GM23338 (cell line): ENCODE data around the gene CXCR3. TPM values are rescaled to one million over a fixed set of nuclear protein-coding genes. Genes with fewer than 3 reads are reported as not detected.

Source experiments
- ATAC-seq: fragments of 200-7000 bp; cut with Tn5 transposase; 3 replicates; pipeline ENCODE4 v1.9.1; 2020
- DNase-seq: peaks from one replicate; pipeline ENCODE4 v3.0.0-alpha.2; 2015; ENCODE audit warnings: low spot score
- H2AFZ ChIP-seq: fragments of 200-600 bp; sonication (generic); 2 replicates; pipeline ENCODE4 v1.8.0; 2016; ENCODE audit warnings: antibody characterized with exemption, mild to moderate bottlenecking, moderate library complexity
- H3F3A ChIP-seq: fragments of 200-600 bp; sonication (generic); replicated peaks from 2 replicates; pipeline ENCODE4 v1.8.0; 2017; ENCODE audit warnings: antibody characterized with exemption, mixed run types, low read depth
- H3K27ac ChIP-seq: fragments of 200-600 bp; sonication (generic); 2 replicates; pipeline ENCODE4 v1.6.1; 2016; ENCODE audit warnings: low read depth
- H3K27me3 ChIP-seq: fragments of 200-600 bp; sonication (generic); 2 replicates; pipeline ENCODE4 v1.8.0; 2016; ENCODE audit warnings: mild to moderate bottlenecking, mixed run types, moderate library complexity; ENCODE audit not compliant: insufficient read depth
- H3K36me3 ChIP-seq: fragments of 200-600 bp; sonication (generic); 2 replicates; pipeline ENCODE4 v1.8.0; 2016; ENCODE audit warnings: mild to moderate bottlenecking; ENCODE audit not compliant: insufficient read depth
- H3K4me1 ChIP-seq: fragments of 200-600 bp; sonication (generic); 2 replicates; pipeline ENCODE4 v1.8.0; 2016; ENCODE audit warnings: mild to moderate bottlenecking, moderate library complexity; ENCODE audit not compliant: insufficient read depth
- H3K4me2 ChIP-seq: fragments of 200-600 bp; sonication (generic); 2 replicates; pipeline ENCODE4 v1.7.1; 2017; ENCODE audit warnings: mixed run types
- H3K4me3 ChIP-seq: fragments of 200-600 bp; sonication (generic); 2 replicates; pipeline ENCODE4 v1.6.1; 2016; ENCODE audit warnings: mixed run types
- H3K79me2 ChIP-seq: fragments of 200-600 bp; sonication (generic); replicated peaks from 2 replicates; pipeline ENCODE4 v1.8.0; 2017; ENCODE audit warnings: mild to moderate bottlenecking; ENCODE audit not compliant: insufficient read depth
- H3K9me2 ChIP-seq: fragments of 200-600 bp; sonication (generic); 2 replicates; pipeline ENCODE4 v1.8.0; 2017; ENCODE audit not compliant: insufficient read depth
- H4K20me1 ChIP-seq: fragments of 200-600 bp; sonication (generic); replicated peaks from 2 replicates; pipeline ENCODE4 v1.8.0; 2017; ENCODE audit warnings: mild to moderate bottlenecking; ENCODE audit not compliant: insufficient read depth
- H3K27ac Mint-ChIP-seq: 2 replicates; pipeline ENCODE4 v1.8.0; 2020; ENCODE audit warnings: inconsistent platforms, mild to moderate bottlenecking, moderate library complexity, mixed read lengths
- H3K27me3 Mint-ChIP-seq: 3 replicates; pipeline ENCODE4 v1.8.0; 2022; ENCODE audit warnings: low read depth, mild to moderate bottlenecking, moderate library complexity, mixed read lengths, inconsistent platforms; ENCODE audit not compliant: insufficient read depth, poor library complexity
- H3K36me3 Mint-ChIP-seq: 3 replicates; pipeline ENCODE4 v1.8.0; 2021; ENCODE audit warnings: low read depth, mild to moderate bottlenecking, inconsistent platforms, moderate library complexity, mixed read lengths
- H3K4me1 Mint-ChIP-seq: 3 replicates; pipeline ENCODE4 v1.8.0; 2020; ENCODE audit warnings: mild to moderate bottlenecking, inconsistent platforms, mixed read lengths
- H3K4me3 Mint-ChIP-seq: 3 replicates; pipeline ENCODE4 v1.8.0; 2021; ENCODE audit warnings: moderate library complexity, mild to moderate bottlenecking, inconsistent platforms, mixed read lengths
- H3K9me3 Mint-ChIP-seq: 3 replicates; pipeline ENCODE4 v1.8.0; 2020; ENCODE audit warnings: moderate library complexity, mild to moderate bottlenecking, inconsistent platforms, mixed read lengths
- CREB1 ChIP-seq: fragments of 250-450 bp; sonication (Bioruptor Pico); IDR thresholded peaks from 2 replicates; pipeline ENCODE4 v1.5.0; 2020; ENCODE audit warnings: low read depth, mild to moderate bottlenecking, moderate library complexity
- EZH2 ChIP-seq: fragments of 200-600 bp; sonication (generic); IDR thresholded peaks from one replicate; pipeline ENCODE4 v1.8.0; 2017; ENCODE audit warnings: antibody characterized with exemption, mild to moderate bottlenecking, low read depth; ENCODE audit not compliant: unreplicated experiment
- NANOG ChIP-seq: IDR thresholded peaks from 2 replicates; pipeline ENCODE4 v1.6.1; 2016; ENCODE audit warnings: antibody characterized with exemption, borderline replicate concordance
- POLR2AphosphoS5 ChIP-seq: IDR thresholded peaks from 2 replicates; pipeline ENCODE4 v1.6.1; 2016; ENCODE audit warnings: antibody characterized with exemption, low read depth
- REST ChIP-seq: IDR thresholded peaks from one replicate; pipeline ENCODE4 v1.6.1; 2018; ENCODE audit warnings: antibody characterized with exemption; ENCODE audit not compliant: unreplicated experiment
- STAT1 ChIP-seq: IDR thresholded peaks from one replicate; pipeline ENCODE4 v1.6.1; 2016; ENCODE audit warnings: antibody characterized with exemption; ENCODE audit not compliant: unreplicated experiment
- ZNF331 ChIP-seq: fragments of 250-450 bp; sonication (Bioruptor Pico); IDR thresholded peaks from 2 replicates; pipeline ENCODE4 v1.5.0; 2020; ENCODE audit warnings: low read depth, mild to moderate bottlenecking, moderate library complexity
- ZNF462 ChIP-seq: fragments of 250-450 bp; sonication (Bioruptor Pico); IDR thresholded peaks from 2 replicates; pipeline ENCODE4 v1.5.0; 2020; ENCODE audit warnings: mild to moderate bottlenecking, moderate library complexity
- polyA plus RNA-seq: library from polyadenylated mRNA; unstranded; fragments of >200 nt; fragmentation: Nextera tagmentation; extraction: Ambion mirVana; gene quantifications from 2 replicates; pipeline ENCODE4 v1.2.1, GENCODE V29; 2016
- total RNA-seq: library from RNA; depleted of rRNA; stranded (reverse); fragments of >200 nt; shearing (Covaris generic); gene quantifications from 2 replicates; pipeline ENCODE4 v1.2.3, GENCODE V29; 2014

The CXCR3 gene
- total and polyA plus RNA-seq, 2 experiments from 2014 or later: not detected

GRCh38 chrX:71638409-71638808, 20.1 kb upstream of the CXCR3 start (continued):
- TF ChIP-seq ZNF462: no peak

- H3K27ac ChIP-seq: no peak overlapping the region
- no peak overlapping the region for H3K4me3 Mint-ChIP-seq
- no peak overlapping the region for H2AFZ ChIP-seq
- H3K9me2 ChIP-seq: no peaks in the 10 kb centered on the region
- H3K27me3 Mint-ChIP-seq: peaks cover 2% of the 10 kb centered on the region
- ATAC-seq (no peak), DNase-seq (no peak)
- no peaks in the 10 kb centered on the region for H3F3A ChIP-seq
- no peaks in the 10 kb centered on the region for H3K9me3 Mint-ChIP-seq
- H3K27me3 ChIP-seq: no peaks in the 10 kb centered on the region
- no peaks in the 10 kb centered on the region for H3K79me2 ChIP-seq
- H3K36me3 ChIP-seq: no peaks in the 10 kb centered on the region
- no peak overlapping the region for H3K4me2 ChIP-seq
- H3K36me3 Mint-ChIP-seq: no peaks in the 10 kb centered on the region
- H3K27ac Mint-ChIP-seq: no peak overlapping the region
- no peak overlapping the region for H3K4me3 ChIP-seq
- no peaks in the 10 kb centered on the region for H4K20me1 ChIP-seq
- H3K4me1 ChIP-seq: no peaks in the 10 kb centered on the region
- no peaks in the 10 kb centered on the region for H3K4me1 Mint-ChIP-seq
- TF ChIP-seq STAT1: no peak
- no peak for TF ChIP-seq EZH2
- TF ChIP-seq ZNF331 (CRISPR knock-in tag): no peak
- TF ChIP-seq REST: no peak
- TF ChIP-seq CREB1 (CRISPR knock-in tag): no peak
- no peak for TF ChIP-seq NANOG
- no peak for TF ChIP-seq POLR2AphosphoS5
Measured at GRCh38 chrX:71637848-71638247, 19.5 kb upstream of the CXCR3 start.
